GM18508 (cell line): ENCODE data around the gene FUOM.
A peak's percentile ranks its signal among the peaks of the same experiment; 100 is the strongest.

Experiments
- ATAC-seq: cut with Tn5 transposase; IDR thresholded peaks from one replicate; pipeline ENCODE4 v1.9.1; 2021; ENCODE audit warnings: moderate number of reproducible peaks; ENCODE audit not compliant: insufficient read depth, unreplicated experiment

FUOM gene

DNA sequence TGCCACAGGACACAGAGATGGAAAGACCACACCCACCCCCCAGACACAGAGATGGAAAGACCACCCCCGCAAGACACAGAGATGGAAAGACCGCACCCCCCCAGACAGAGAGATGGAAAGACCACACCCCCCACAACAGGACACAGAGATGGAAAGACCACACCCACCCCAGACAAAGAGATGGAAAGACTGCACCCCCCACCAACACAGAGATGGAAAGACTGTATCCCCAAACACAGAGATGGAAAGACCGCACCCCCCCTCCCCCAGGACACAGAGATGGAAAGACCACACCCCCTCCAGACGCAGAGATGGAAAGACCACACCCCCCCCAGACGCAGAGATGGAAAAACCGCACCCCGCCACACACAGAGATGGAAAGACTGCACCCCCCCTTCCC is 41.1 kb downstream of the FUOM start:
- ATAC-seq = no peak

DNA sequence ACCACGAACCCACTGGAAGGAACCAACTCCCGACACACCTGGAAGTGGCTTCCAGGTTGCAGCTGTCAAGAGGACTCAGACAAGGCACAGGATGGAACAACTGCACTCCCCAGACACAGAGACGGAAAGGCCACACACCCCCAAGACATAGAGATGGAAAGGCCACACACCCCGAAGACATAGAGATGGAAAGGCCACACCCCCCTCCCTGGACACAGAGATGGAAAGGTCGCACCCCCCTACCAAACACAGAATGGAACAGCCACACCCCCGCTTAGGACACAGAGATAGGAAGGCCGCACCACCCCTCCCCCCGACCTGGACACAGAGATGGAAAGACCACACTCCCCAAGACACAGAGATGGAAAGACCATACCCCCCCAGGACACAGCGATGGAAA is 41.6 kb downstream of the FUOM start:
- ATAC-seq = no peak

DNA sequence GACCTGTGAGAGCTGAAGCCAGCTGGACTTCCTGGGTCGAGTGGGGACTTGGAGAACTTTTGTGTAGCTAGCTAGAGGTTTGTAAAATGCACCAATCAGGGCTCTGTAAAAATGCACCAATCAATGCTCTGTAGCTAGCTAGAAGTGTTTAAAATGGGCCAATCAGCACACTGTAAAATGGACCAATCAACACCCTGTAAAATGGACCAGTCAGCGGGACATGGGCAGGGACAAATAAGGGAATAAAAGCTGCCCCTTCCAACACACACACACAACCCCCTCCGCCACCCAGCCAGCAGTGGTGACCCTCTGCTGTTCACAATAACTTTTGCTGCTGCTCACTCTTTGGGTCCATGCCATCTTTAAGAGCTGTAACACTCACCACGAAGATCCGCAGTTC is 42.0 kb downstream of the FUOM start:
- ATAC-seq = no peak

DNA sequence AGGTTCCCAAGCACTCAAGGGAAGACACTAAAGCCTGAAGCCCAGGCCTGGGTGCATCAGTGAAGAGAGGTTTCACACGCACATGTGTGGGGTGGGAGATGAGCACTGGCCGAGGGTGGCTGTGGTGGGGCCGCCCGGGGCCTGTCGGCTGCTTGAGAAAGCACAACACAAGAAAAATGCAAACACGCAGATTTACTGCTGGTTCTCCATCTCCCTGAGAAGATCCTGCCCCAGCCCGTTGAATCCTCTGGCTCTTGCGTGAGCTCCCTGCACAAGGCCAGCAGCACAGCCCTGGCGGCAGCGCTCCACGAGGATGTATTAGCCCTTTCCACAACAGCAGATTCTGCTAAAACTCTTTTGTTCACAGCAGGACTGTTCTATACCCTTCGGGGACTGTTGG is 42.9 kb downstream of the FUOM start:
- no peak for ATAC-seq

DNA sequence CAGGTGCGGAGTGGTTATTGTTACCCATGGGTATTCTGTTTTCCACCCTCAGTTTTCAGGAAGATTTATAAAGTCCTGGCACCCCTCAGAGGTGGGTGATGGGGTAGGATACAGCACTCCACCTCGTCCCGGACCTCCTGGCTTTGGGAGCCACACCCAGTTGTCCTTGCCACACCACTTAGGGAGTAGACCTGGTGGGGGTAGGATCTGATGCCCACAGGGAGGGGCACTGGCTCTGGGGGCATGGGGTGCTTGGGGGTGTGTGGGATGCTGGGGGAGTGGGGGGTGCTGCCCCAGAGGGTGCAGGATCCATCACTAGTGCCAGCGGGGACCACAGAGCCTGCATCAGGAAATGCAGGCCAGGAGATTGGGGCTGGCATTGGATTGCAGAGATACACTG is 44.6 kb downstream of the FUOM start:
- no peak for ATAC-seq

DNA sequence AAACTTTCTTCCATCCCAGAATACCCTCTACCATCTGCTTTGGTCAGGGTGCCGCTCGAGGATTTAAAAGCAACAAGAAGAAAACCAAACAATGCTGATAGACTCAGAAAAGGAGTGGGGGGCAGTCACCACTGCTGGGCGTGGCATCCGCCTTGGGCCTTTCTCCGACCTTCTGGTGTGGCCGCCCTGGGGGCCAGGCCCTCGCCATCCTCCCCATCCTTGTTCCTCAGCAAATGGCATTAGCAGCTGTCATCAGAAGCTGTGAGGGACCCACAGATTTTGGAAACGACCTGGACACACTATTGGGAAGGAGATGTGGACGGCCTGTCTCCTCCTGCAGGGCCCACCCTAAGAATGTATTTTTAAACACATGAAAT is 45.1 kb downstream of the FUOM start:
- no peak for ATAC-seq

DNA sequence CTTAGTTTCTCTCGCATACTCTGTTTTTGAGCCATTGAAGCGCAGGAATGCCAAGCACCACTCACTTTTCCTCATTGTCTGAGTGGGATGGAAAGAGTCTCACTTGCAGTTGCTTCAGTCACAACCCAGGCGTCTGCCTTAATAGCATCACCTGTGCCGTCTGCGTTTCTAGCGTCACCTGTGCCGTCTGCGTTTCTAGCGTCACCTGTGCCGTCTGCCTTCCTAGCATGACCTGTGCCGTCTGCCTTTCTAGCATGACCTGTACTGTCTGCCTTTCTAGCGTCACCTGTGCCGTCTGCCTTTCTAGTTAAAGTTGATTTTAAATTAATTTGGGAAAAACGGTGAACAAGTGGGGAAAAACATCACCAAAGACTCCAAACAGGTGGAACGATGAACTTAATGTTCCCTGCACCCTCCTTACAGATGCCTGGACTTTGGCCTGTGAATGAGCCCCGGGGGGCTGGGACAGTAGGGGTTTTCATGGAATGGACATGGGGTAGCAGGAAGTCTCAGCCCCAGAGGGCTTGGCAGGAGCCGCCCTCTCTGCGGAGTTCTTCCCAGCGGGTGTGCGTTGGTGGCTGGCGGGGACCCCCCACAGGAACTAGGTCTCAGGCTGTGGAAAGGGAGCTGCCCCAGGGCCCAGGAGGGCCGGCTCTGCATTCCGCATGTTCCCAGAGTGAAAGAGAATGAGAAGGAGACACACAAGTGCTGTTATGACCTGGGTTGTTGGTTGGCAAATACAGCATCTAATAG is 45.6 kb downstream of the FUOM start:
- ATAC-seq = no peak

DNA sequence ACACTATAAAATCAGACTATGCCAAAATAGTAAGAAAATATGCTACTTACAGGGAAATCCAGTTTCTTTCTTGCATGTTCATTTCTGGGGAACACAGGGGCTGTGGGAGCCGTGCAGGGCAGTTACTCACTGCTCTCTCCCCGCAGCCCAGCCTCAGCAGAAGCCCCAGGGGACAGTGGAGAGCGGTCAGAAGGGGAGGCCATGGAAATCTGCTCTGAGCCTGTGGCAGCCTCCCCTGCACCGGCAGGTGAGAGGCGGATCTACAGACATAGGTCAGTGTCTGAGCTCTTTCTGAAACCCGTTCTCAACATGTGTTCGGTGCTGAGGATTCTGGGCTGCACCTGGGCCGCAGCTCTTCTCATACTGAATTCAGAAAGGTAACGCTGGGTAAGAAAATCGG is 46.2 kb downstream of the FUOM start:
- no peak for ATAC-seq

DNA sequence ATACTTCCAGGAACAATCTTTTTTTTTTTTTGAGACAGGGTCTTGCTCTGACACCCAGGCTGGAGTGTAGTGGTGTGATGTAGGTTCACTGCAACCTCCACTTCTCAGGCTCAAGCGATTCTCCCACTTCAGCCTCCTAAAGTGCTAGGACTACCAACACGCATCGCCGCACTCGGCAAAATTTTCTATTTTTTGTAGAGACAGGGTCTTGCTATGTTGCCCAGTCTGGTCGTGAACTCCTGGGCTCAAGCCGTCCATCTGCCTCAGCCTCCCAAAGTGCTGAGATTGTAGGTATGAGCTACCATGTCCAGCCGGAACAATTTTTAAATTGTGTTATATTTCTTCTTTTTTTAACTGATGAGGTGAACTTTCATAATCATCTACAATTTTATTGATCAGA is 47.0 kb downstream of the FUOM start:
- no peak for ATAC-seq

DNA sequence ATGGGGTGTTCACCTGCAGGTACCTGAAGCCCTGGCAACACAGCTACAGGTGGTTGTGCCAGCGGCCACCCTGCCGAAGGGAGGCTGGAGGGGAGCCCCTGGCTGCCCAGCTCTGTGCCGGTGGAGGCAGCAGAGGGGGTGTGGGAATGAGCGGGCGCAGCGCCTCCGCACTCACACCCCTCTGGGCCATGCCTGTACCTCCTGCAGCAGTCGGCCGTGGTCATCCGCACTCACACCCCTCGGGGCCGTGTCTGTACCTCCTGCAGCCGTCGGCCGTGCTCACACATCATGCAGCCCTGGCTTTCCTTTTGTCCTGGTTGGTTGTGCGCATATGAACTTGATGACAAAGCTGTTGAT is 47.4 kb downstream of the FUOM start:
- ATAC-seq = no peak

DNA sequence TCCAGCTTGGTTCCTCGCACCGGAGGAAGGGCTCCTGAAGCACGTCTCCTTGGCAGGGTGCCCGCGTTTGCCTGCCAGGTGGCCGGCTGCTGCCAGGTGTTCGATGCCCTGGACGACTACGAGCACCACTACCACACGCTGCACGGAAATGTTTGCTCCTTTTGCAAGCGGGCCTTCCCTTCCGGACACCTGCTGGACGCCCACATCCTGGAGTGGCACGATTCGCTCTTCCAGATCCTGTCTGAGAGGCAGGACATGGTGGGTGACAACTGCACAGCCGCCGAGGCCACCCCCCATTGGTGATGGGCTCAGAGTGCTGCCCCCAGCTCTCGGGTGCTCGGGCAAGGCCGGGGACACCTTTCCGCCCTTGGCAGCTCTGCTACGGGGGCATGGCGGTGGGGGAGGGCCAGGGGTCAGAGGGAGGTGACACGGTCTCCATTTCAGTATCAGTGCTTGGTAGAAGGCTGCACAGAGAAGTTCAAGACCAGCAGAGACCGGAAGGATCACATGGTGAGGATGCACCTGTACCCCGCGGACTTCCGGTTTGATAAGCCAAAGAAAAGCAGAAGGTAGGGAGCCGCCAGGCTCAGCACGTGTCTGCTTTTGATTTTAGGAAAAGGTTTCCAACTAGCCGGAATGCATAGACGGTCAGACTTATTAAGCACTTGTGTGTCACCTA is 48.0 kb downstream of the FUOM start:
- no peak for ATAC-seq

DNA sequence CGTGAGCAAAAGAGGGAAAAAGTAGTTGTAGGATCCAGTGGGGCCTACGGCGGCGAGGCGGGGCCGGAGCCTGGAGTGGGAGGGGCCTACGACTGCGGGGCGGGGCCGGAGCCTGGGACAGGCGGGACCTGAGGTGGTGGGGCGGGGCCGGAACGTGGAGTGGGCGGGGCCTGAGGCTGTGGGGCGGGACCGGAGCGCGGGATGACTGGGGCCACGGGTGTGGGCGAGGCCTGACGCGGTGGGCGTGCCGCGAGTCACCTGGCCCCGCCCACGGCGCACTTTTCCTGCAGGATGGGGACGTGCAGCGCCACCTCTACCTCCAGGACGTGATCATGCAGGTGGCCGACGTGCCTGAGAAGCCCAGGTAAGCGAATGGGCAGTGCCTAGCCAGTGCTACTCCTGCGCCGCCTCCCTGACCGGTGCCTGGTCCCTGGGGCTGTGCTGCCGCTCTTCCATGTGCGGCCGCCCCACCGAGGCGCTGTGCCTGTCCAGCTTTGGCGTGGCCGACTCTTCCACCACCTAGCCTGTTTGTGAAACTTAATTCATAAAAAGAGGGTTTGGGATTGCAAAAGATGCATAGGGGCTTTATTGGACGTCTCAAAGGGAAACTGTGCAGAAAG is 48.6 kb downstream of the FUOM start:
- ATAC-seq = peak; percentile 36

DNA sequence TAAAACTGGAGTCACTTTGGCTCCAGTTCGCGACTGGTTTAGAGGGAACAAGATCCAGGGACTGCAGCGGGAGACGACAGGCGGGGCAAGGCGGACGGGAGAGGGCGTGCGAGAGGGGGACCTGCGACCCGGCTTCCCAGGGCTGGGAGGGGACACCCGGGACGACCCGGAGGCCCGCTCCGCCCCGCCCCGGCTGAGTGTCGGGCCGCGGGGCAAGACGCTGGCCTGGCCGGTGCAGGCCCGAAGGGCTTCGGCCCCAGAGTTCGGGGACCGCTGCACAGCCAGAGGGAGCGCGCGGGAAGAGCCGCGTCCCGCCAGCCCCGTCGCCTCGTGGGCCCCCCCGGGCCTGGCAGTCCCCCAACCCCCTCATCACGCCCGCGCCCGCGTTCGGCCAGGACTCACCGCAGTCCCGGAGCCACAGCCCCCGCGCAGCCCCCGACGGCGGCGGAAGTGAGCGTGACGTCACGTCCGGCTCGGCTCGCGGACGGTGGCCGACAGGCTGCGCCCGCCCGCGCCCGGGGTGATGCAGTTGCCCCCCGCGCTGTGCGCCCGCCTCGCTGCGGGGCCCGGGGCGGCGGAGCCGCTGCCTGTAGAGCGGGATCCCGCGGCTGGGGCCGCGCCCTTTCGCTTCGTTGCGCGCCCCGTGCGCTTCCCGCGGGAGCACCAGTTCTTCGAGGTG is 49.3 kb downstream of the FUOM start, which contains the start of the genes TUBGCP2 and ZNF511:
TSS of gene TUBGCP2 (minus strand) at position 452 of the 679 bp plus-strand sequence. CDS start 5,931 bp downstream, outside the sequence.
TSS of gene ZNF511 (plus strand) at position 494 of the 679 bp plus-strand sequence. CDS start at position 524, 30 bp downstream.
- peak; percentile 37 for ATAC-seq

DNA sequence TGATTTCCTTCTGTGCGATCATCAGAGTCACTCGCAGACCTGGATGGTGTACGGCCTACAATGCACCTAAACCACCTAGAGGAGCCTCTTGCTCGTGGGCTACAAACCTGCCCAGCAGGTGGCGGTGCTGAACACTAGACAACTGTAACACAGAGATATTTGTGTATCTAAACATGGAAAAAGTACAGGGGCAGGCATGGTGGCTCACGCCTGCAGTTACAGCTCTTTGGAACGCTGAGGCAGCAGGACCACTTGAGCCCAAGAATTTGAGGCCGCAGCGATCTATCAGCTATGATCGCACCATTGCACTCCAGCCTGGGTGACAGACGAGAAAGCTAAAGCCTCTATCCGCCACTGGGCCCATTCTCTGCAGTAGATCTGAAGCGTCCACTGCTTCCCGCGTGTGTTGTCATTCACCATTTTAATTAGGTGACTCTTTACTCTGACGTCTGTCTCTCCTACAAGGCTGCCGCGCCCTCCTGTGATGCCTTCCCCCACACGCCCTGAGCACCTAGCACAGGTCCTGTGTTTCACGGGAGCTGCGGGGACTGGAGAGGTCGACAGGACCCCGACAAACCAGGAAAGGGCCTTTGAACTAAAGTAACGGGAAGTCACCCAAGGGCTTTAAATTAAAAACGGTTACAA is 49.9 kb downstream of the FUOM start:
- ATAC-seq = peak; percentile 39

DNA sequence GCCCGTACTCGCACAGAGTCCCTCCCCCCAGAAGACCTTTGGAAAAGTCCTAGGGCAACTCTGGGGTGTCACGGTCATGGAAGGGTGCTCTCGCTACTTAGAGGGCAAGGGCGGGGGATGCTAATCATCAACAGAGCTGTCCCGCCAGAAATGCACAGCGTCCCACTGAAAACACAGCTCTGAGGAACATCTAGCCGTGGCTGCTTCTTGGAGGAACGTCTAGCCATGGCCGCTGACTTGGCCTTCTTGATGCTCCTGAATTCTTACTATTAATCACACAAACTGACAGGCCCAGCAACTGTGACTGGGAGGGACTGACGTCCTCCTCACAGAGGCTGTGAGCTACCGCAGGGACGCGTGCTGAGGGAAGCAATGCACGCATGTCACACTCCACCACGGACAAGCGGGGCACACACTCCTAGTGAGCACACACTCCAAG is 50.9 kb downstream of the FUOM start:
- ATAC-seq = no peak

DNA sequence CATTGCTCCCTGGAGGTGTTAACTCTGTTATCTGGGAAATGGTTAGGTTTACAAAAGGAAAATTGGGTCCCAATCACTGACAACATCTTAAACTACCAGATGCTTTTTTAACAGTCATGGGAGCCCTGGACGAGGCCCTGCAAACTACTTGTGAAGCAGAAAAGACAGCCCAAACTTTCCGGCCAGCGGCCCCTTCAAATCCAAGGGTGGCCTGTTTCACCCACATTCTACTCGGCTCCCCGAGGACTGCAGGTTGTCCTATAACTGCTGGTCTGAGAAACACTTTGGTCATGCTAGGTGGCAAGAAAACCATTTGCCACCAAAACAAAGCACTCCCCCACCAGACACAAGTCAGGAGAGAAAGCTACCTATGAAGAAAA is 51.7 kb downstream of the FUOM start:
- ATAC-seq = no peak
